Pulmonary artery endothelial cell (primary cell): ENCODE measurements around the gene TSEN2. TPM values are rescaled to one million over a fixed set of nuclear protein-coding genes. Genes with fewer than 3 reads are reported as not detected.
A peak's percentile ranks its signal among the peaks of the same experiment; 100 is the strongest.
"Not testable (repeated sequence)": the region's sequence is repeated elsewhere in the genome, so short reads cannot be mapped to it uniquely, and the experiment has no call there.

Experiments used
- DNase-seq: peaks from one replicate; pipeline ENCODE4 v3.0.0-alpha.2; 2011; ENCODE audit warnings: low read depth, low spot score
- total RNA-seq: library from RNA; depleted of rRNA; stranded (reverse); fragments of >200 nt; gene quantifications from 2 replicates; pipeline ENCODE4 v1.2.3, GENCODE V29; 2014

Gene TSEN2
- total RNA-seq, 1 donor from 2014 or later = 18.5 TPM

DNA sequence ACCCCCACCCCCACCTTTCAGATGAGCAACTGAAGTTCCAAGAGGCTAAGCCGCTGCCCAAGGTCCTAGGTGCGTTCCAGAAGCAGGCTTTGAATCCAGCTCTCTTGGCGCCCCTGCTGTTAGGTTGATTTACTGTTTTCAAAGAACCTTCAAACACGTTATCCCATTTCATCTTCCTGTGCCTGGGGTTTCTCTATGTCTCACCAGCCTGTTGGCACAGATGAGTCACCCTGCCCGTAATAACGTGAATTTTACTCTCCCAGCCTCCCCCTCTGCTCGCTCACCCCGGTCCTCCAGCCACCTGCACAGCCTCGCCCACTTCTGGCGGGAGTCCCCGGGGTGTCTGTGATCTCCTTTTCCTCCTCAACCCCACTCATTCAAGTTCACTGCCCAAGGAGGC is 13.0 kb upstream of the TSEN2 start:
- DNase-seq = no peak

DNA sequence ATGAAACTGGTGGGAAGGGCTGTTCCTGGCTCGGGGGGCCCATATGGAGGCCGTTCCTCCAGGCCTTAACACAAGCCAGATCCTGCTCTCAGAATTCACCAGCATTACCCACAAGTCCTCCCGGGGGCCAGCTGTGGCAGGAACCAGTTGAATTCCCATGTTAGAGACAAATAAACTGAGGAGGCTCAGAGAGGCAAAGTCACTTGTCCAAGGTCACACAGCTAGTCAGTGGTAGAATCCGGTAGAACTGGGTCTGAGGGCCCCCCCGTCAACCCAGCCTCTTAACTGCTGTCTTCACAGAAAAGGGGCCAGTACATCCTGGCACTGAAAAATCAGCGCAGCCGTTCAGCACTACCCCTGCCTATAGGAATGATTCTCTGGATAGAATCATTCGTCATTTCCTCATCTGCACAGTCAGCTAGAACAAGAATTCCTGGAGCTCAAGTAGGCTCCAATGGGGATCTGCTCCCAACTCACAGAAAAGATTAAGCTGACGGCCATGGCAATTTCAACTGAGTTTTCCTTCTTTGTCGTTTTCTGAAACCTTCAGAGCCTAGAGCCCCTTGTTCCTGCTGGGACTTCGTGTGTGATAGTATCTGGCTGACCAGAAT is 12.2 kb upstream of the TSEN2 start:
- no peak for DNase-seq

DNA sequence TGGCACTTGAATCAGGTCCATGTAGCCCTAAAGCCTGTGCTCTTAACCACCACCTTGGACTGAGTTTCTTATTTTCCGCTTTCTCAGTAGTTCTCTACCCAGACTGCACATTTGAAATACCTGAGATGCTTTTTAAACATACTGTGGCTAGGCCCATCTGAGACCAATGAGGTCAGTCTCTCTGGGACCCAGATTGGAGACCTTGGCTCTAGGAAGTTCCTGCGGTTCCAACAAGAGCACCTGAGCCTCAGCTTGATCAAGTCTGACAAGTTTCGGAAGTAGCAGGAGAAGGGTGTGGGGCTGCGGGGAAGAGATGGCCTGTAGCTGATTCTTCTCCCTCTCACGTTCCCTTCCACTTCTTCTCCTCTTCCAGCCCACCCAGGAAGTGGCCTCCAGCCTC is 11.5 kb upstream of the TSEN2 start:
- DNase-seq = no peak

DNA sequence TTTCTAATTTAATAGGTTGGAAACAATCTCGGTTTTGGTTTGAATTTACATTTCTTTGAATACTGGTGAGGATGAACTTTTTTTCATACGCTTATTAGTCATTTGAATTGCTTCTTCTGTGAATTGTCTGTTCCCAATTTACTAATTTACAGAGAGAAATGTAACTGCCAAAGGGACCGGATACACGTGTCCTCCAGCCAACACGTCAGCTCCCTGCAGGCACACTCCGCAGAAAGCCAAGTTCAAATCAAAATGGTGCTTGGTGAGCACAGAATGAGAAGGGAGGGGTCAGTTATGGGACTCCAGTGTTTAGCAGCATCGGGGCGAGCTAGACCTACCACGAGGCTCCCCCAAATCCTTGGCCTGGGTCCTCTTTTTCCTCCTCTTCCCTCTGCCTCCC is 10.8 kb upstream of the TSEN2 start:
- DNase-seq = no peak

DNA sequence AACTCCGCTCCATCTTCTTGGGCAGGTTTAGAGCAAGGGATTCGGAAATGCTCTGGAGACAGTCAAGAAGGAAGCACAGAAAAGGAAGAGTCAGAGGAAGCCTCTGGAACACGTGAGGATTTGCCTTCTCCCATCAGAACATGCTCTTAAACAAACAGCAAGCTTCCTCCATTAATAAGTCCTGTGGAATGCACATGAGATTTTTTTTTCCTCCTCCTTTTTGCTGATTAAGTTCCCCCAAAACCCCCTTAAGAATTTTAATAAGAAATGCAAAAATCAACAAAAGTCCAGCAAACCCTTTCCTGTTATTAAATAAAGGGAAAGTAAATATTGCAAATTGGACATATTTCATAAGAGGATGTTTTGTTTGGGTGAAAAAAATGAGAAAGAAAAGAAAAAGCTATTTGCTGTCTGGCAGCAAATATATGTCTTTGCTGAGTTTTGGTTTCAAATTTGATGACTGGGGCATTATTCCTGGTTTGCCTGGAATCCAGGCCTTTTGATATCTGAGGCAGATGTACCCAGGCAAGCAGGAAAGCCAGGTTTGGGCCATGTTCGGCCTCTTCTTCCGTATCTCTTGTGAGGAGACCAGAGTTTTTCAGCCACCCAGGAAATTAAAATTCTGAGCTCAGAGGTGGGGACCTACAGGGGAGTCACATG is 7.9 kb upstream of the TSEN2 start:
- DNase-seq = peak; percentile 29

DNA sequence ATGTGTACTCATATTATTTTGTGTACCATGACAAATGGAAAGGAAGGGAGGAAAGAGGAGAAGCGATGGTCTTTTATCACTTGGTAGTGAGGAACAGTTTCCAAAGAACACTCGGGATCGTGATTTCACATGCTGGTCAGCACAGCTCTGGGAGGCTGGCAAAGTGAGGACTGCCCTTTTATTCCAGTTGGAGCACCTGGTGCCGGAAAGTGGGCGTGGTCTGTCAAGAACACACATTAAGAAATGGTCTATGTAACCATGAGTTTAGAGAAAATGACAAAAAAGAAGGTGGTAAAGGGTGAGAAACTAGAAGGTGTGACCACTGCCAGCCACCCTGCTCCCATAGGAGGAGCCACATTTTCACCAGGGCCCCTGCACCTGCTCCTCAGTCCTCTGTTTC is 7.0 kb upstream of the TSEN2 start:
- no peak for DNase-seq

DNA sequence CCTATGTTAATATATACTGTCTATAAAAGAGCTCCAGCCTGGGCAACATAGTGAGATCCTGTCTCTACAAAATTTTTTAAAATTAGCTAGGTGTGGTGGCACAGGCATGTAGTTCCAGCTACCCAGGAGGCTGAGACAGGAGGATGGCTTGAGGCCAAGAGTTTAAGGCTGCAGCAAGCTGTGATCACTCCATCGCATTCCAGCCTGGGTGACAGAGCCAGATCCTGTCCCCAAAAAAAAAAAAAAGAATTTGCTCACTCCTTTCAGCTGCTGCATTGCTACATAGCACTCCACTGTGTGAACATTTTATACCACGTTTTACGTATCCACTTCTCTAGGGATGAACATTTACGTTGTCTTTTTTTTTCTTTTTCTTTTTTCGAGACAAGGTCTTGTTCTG is 6.0 kb upstream of the TSEN2 start:
- no peak for DNase-seq

DNA sequence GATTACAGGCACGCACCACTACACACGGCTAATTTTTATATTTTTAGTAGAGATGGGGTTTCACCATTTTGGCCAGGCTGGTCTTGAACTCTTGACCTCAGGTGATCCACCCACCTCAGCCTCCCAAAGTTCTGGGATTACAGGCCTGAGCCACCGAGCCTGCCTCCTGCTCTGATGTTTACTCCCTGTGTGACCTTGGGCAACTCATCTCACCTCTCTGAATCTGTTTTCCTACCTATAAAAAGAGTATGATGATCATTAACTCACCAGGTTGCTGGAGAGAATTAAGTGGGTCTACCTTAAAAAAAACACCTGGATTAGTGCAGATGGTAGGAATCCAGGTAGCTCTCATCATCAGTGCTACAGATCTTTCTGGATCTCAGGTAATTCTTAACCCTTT is 5.1 kb upstream of the TSEN2 start:
- DNase-seq = not testable (repeated sequence)

DNA sequence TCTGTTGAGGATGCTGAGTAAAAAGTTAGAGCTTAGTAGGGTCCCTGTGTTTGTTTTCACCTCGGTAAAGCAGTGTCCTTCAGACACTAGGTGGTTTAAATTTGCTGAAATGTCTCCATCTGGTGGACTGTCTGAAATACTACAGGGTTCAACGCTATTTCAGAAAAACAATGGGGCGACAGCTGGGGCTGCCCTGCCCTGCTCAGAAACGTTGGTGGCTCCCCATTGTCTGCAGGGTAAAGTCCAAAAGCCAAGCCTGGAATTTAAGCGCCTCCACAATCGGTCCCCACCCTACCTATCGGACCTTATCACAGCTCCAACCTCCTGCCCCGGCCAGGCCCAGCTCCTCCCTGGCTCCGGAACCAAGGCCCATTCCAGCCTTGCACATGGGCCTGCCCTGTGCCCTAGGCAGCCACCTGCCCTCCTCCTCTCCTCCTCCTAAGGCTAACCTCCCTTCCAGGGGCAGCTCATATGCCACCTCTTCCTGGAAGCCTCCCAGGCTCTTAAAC is 4.3 kb upstream of the TSEN2 start:
- DNase-seq = peak; percentile 17

DNA sequence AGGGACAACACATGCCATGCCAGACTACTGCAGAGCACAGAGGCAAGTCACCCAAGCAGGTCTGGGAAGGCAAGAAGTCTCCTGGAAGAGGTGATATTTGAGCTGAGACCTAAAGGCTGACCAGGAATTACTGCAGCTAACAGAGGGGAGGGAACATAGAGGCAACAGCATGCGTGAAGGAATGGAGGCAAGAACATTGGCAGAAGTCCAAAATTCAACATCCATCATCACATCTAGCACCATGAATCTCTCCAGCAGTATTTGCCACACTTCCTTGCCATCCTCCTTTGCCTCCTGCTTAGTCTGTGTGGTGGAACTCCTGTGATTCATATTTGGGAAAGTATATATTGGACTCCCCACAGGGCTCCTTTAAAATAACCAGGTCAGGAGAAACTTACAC is 870 bp upstream of the TSEN2 start:
- no peak for DNase-seq

DNA sequence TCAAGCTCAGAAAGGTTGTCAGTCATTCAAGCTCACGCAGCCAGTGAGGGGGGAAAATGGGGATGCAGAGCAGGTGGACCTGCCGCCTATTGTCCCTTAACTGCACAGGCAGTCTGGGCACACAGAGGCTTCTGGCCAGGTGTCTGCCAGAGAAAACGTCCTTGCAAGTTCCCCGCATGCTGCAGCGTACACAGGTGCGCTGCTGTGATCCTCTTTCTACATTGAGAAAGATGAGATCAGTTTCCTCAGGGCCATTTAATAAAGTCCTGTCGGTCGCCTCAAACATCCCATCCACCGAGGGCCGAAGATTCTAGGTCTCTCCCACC is 445 bp upstream of the TSEN2 start:
- DNase-seq = no peak

DNA sequence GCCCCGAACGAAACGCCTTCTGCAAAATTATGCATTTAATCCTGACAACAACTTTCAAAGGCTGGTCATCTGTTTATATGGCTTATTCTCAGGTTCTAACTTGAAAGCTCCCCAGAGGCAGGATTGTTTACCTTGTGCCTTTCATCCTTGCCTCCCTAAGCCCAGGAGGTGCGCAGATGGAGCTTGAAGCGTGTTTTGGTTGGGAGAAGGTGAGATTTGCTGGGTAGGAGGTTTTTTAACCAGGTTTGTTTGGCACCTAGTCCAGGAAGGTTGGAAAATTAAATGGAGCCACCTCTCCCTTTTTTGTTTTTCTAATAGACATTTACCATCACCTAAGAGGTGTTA is 675 bp downstream of the TSEN2 start:
- no peak for DNase-seq

DNA sequence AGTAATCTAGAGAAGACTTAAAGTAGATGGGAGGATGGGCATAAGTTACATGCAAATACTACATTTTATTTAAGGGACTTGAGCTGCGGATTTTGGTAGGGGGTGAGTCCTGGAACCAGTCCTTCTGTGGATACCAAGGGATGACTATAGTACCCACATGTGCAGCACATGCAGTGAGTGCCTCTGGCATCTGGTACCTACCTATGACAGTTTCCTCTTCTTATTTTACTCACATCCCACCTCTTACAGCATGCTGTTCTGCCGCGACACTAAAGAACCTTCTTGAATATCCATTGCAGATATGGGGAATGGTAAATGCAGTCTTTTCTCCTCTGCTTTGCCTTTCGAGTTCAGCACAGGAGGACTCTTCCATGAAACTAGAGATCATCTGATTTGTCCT is 1.7 kb downstream of the TSEN2 start:
- DNase-seq = no peak

DNA sequence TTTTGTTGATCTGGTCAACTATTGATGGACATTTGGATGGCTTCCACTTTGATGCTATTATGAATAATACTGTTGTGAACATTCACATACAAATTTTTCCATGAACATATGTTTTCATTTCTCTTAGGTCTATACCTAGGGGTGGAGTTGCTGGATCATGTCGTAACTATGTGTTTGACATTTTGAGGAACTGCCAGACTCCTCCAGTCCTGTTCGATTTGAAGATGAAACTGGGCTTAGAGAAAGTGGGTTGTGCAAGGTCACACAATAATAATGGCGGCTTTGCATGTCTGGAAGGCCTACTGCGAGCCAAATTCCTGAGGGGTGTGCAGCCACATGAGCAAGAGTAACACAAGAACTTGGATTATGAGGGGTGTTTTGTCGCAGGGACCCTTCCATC is 2.6 kb downstream of the TSEN2 start:
- DNase-seq = no peak

DNA sequence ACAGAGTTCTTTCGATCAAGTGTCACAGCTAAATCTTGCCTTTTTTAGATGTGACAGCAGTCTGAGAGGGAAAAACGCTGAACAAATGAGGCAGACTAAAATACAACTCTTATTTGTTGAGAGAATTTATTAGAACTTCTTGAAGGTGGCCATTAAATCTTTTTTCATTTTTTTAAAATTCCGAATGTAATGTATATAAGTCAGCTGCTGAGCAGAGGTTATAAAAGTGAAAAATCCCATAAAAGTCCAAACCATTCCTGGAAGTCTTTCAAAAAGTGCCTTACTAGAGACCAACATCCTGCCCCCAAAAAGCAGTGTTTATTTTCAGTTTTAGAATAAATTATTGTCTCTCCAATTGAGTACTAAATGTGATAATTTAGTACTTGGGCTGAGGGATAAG is 3.1 kb downstream of the TSEN2 start:
- no peak for DNase-seq

DNA sequence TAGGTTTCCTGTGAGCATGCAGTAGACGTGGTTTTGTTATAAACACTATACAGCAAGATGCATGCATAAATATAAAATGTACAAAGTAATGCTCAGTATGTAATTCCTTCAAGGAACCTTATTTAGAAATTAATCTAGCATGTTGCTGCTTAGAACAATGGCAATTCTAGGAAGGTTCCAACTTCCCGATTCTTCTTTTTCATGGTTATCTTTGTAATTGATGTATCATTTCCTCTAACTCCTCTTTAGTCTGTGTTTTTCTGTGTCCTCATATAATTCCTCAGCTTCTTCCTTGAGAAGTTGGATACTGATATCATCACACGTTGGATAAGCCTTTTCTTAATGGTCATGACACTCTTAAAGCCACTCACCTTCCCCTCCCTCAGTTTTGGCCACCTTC is 3.5 kb downstream of the TSEN2 start:
- DNase-seq = no peak

DNA sequence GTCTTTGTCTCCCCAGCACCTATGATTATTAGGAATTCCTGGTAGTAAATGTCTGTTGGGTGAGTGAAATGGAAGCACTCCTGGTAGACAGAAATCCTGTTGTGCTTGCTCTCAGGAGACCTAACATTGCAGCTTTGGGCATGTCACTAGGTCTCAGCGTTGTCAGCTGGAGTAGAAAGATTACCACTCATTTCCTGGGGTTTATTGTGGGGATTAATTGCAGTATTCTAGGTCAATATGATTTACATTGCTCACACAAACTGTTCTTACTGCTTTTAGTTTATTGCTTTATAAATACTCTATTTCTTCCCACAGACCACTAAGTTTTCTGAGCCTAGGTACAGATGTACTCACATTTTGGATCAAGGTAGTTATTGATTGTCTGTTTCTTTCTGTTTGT is 5.1 kb downstream of the TSEN2 start:
- no peak for DNase-seq

DNA sequence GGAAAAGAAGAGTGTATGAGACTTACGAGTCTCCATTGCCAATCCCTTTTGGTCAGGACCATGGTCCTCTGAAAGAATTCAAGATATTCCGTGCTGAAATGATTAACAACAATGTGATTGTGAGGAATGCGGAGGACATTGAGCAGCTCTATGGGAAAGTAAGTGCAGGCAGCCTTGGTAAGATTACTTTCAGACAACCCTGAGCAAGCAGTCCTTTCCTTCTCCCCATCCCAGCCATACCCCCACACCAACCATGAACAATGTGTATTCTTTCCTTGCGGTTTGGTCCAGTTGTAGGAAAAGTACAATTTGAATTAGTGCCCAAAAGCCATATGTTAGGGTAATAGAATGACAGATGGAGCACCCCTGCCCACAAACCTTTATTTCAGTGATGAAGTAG is 5.6 kb downstream of the TSEN2 start:
- no peak for DNase-seq

DNA sequence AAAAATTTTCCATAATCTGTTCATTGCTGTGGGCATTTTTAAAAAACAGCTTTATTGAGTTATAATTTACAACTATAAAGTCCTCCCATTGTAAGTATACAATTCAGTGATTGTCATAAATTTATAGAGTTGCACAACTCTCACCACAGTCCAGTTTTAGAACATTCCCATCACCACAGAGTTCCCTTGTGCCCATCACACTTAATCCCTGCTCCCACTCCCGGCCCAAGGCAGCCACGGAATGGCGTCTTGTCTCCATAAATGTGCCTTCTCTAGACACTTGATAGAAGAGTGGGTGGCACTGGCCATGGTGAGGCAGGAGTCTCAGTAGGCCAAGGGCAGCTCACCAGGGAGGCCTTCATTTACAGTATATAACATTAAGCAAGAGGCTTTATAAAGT is 6.3 kb downstream of the TSEN2 start:
- DNase-seq = no peak

DNA sequence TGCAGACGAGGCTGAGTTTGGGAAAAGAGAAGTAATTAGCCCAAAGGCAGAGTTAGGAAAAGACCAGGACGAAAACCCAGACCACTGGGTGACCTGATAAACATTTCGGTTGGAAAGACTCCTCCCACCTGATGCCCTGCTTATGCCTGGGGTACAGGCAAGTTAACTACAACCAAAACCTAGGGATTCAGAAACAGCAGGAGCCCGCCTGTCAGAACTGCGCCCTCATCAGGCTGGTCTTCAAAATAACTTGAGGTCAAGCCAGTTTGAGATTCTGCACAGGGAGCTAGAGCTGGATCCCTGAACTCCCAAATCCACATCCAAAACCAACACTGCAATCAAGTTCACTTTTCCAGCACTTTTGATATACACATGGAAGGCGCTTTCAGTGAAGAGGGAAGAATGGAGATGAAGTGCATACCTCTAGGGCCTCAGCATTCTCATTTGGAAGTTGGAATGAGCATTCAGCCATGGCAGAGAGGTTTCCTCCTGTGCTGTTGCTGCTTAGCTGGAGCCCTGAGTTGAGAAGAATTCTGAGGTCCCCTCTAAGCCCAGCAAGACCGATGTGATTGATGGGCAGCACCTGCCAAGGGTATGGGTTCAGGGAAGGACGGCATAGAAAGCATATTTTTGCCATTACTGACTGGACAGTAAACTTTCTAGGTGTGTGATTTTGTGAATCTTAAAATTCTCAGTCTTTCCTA is 11.6 kb downstream of the TSEN2 start:
- no peak for DNase-seq

DNA sequence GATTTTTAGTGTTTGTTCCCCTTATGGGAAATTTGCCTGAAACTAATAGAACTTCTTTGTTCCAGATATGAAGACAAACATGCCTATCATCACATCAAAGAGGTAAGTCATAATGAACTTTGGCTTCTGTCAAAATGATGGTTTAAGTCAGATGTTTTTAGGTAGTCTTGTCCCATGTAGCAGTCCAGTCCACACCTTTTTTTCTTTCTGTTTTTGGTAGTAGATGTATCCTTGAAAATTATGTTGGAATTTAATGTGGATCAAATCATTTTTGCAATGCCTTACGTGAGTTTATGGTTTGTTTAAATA is 12.1 kb downstream of the TSEN2 start:
- DNase-seq = no peak

DNA sequence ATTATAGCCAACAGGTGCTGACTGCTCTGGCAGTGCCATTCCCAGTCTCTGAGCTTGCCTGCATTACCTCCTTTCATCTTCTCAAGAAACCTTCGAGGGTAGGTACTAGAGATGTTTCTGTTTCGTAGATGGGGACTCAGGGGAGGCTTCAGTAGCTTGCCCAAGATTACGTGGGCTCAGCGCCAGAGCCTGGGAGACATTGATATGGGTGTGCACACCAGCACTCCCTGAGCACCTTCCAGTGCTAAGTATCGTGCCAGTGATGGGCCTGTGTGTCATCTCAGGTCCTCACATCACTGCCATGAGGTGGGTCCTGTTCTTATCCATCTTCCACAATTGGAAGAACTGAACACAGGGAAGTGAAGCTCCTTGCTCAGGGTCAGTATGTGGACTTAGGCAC is 15.2 kb downstream of the TSEN2 start:
- no peak for DNase-seq

DNA sequence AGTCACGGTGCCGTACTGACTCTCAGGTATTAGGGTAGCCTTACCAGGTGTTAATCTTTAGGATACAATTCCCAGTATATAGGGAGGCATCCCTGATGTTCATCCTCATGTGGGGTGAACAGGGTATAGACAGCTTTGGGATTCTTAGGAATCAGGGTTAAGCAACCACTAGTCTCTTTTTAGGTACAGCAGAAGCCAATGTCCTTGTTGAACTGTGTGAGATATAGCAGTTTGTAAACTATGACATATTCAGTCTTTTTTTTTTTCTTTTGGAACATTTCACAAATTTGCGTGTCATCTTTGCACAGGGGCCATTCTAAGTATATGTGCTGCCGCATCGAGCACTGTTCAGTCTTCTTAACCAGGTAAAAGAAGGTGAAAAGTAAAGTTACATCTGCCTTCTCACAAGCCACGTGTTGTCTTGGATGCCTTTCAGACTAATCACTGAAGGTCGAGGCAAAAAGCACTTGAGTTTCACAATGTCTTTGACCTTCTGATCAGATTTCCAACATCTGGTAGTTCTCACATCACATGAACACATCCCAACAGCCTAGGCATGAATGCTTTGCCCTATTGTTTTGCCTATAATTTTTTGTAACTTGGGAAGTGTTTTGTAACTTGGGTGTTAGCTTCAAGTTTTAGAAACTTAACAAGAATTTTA is 17.2 kb downstream of the TSEN2 start:
- DNase-seq = no peak
